ENCODE data around the gene RAD51B. TPM values are rescaled to one million over a fixed set of nuclear protein-coding genes. Genes with fewer than 3 reads are reported as not detected.

Gene RAD51B
- total RNA-seq, 1 experiment from 2014 or later: 16.7 TPM

- H3K9ac ChIP-seq (ENCODE audit: extremely low read depth, insufficient read length, low read length): no peak overlapping the region
- H3K27ac ChIP-seq (ENCODE audit: insufficient read length, low read depth, low read length): no peak overlapping the region
- H2BK12ac ChIP-seq (ENCODE audit: insufficient read length, low read depth, low read length): no peak overlapping the region
- Mint-ChIP-seq H3K4me1 (peaks cover 2% of the 10 kb centered on the region in 2 experiments), H3K27ac (no peak overlapping the region), H3K9me3 (peaks cover 33 to 44% of the 10 kb centered on the region in 2 experiments), H3K27me3 (ENCODE audit: low read depth) (no peaks in the 10 kb centered on the region; the same call in 1 of the 2 replicates), H3K36me3 (ENCODE audit: insufficient read depth in 1 of 3, low read depth in 3 of 3) (peaks cover 33 to 35% (median 34%) of the 10 kb centered on the region in 3 experiments), H3K4me3 (no peak overlapping the region)
- no peaks in the 10 kb centered on the region for H3K4me1 ChIP-seq (ENCODE audit: insufficient read depth, low read length)
- H4K8ac ChIP-seq (replicated peaks; ENCODE audit: insufficient read length, low read depth, low read length): no peak overlapping the region
- no peaks in the 10 kb centered on the region for H3K23me2 ChIP-seq (ENCODE audit: insufficient read length, low read depth, low read length, poor library complexity, severe bottlenecking)
- H3T11ph ChIP-seq (ENCODE audit: low read length): no peak overlapping the region
- peaks cover 14% of the 10 kb centered on the region for H3K9me3 ChIP-seq (ENCODE audit: control insufficient read depth, low read depth, low read length)
- H2AFZ ChIP-seq (ENCODE audit: low read length): no peak overlapping the region
- H3K18ac ChIP-seq (ENCODE audit: insufficient read length, low read depth, low read length): no peak overlapping the region
- no peak overlapping the region for H2BK15ac ChIP-seq (ENCODE audit: low read depth, low read length)
- no peaks in the 10 kb centered on the region for H3K27me3 ChIP-seq (ENCODE audit: insufficient read depth, low read length)
- H2AK5ac ChIP-seq (ENCODE audit: insufficient read length, low read length): no peak overlapping the region
- no peak overlapping the region for H4K5ac ChIP-seq (ENCODE audit: insufficient read length, low read depth, low read length)
- no peaks in the 10 kb centered on the region for H3K79me2 ChIP-seq (ENCODE audit: insufficient read depth, low read length)
- no peak overlapping the region for H3K56ac ChIP-seq (ENCODE audit: insufficient read length, low read depth, low read length)
- H4K20me1 ChIP-seq (ENCODE audit: control insufficient read depth, insufficient read depth, insufficient read length): no peaks in the 10 kb centered on the region
- H2BK20ac ChIP-seq (ENCODE audit: low read depth, low read length, poor library complexity, severe bottlenecking): no peak overlapping the region
- no peak for TF ChIP-seq CTCF (conservative IDR thresholded peaks at IDR 0.05)
- no peak overlapping the region for H3K14ac ChIP-seq (ENCODE audit: insufficient read depth, low read length)
- WGBS (ENCODE audit: extremely low coverage, insufficient read length, low lambda C conversion rate): no CpG with 5 or more reads among the region's 2 CpGs
- no peak overlapping the region for H4K91ac ChIP-seq (ENCODE audit: insufficient read length, low read depth, low read length)
- no peaks in the 10 kb centered on the region for H3K79me1 ChIP-seq (ENCODE audit: insufficient read depth, low read depth, low read length, poor library complexity, severe bottlenecking)
- no peak overlapping the region for H3K23ac ChIP-seq (ENCODE audit: insufficient read length, low read depth, low read length)
- H3K4ac ChIP-seq (ENCODE audit: low read depth, low read length): no peak overlapping the region
- no peak overlapping the region for H2BK120ac ChIP-seq (ENCODE audit: low read depth, low read length, poor library complexity, severe bottlenecking)
- no peak overlapping the region for H3K4me2 ChIP-seq (ENCODE audit: insufficient read depth, insufficient read length, low read length)
- no peak overlapping the region for H2BK5ac ChIP-seq (ENCODE audit: insufficient read length, low read length)
- DNase-seq: no peak
Measured at GRCh38 chr14:68098834-68099233, 279.3 kb downstream of the RAD51B start.
